Breast epithelium (tissue), 4 donors: Measurements from ENCODE around the gene TMPRSS9. TPM values are rescaled to one million over a fixed set of nuclear protein-coding genes. Genes with fewer than 3 reads are reported as not detected.
"Not testable (repeated sequence)": the region's sequence is repeated elsewhere in the genome, so short reads cannot be mapped to it uniquely, and the experiment has no call there.

Experiments used
- DNase-seq, 2 donors: peaks; one replicate each; pipeline ENCODE4 v3.0.0-alpha.2; 2019; ENCODE audit warnings: low spot score in 2 of 2
- H3K27ac ChIP-seq, 2 donors: fragments of 200-600 bp; sonication (generic) in 1 of 2; one replicate each; pipeline ENCODE4 v1.5.1; 2016 to 2019; ENCODE audit warnings: mild to moderate bottlenecking in 1 of 2
- H3K27me3 ChIP-seq, 2 donors: fragments of 200-600 bp; sonication (generic) in 1 of 2; one replicate each; pipeline versions ENCODE4 v1.5.1 to v1.6.0; 2017 to 2019; ENCODE audit warnings: control low read depth in 1 of 2, mild to moderate bottlenecking in 1 of 2
- H3K36me3 ChIP-seq: fragments of 200-600 bp; one replicate; pipeline ENCODE4 v1.5.1; 2019
- H3K4me1 ChIP-seq, 2 donors: fragments of 200-600 bp; sonication (generic); one replicate each; pipeline ENCODE4 v1.5.1; 2016 to 2019; ENCODE audit warnings: control low read depth in 1 of 2
- H3K4me3 ChIP-seq, 3 donors: fragments of 200-600 bp; sonication (generic); 1 replicate in 2 of 3; 2 replicates in 1 of 3; pipeline ENCODE4 v1.5.1; 2016 to 2019; ENCODE audit warnings: mild to moderate bottlenecking in 3 of 3, moderate library complexity in 2 of 3
- H3K9me3 ChIP-seq, 2 donors: fragments of 200-600 bp; sonication (generic) in 1 of 2; one replicate each; pipeline ENCODE4 v1.5.1; 2016 to 2019; ENCODE audit warnings: control low read depth in 1 of 2
- CTCF ChIP-seq, 3 donors: fragments of 450-650 bp; IDR thresholded peaks; one replicate each; pipeline ENCODE4 v1.5.1; 2016 to 2017; ENCODE audit warnings: antibody characterized with exemption in 3 of 3, mild to moderate bottlenecking in 3 of 3, moderate library complexity in 3 of 3
- POLR2A ChIP-seq: fragments of 450-650 bp; IDR thresholded peaks from one replicate; pipeline ENCODE4 v1.6.1; 2016; ENCODE audit warnings: antibody characterized with exemption, mild to moderate bottlenecking, moderate library complexity
- POLR2AphosphoS5 ChIP-seq, 3 donors: sonication (generic); formaldehyde crosslinking; IDR thresholded peaks; one replicate each; pipeline ENCODE4 v1.6.1; 2017; ENCODE audit warnings: antibody characterized with exemption in 3 of 3
- intact Hi-C: fragments of 100-400 bp; cut with DNase I; formaldehyde crosslinking; loops from one replicate; pipeline ENCODE4 v1.15.1; 2023; ENCODE audit warnings: low total_unique reads
- total RNA-seq, 3 donors: library from RNA; depleted of rRNA; stranded (reverse); fragments of >200 nt; gene quantifications; one replicate each; pipeline ENCODE4 v1.1.0, GENCODE V29; 2016

The TMPRSS9 gene
- total RNA-seq, 3 donors from 2014 or later: under 0.01 TPM; not detected in 2

- intact Hi-C loops: no loop called here
- TF ChIP-seq POLR2A (no peak), CTCF (IDR thresholded peaks at IDR 0.05) (no peak)
These were observed 100.2 kb downstream of the TMPRSS9 start for GRCh38 chr19:2460245-2460644.

GRCh38 chr19:2461751-2462634, 101.9 kb downstream of the TMPRSS9 start:
- Histone ChIP-seq H3K9me3 (no peaks in the 10 kb centered on the region), H3K4me3 (peak overlapping the region; percentile 53 to 79 (median 63)), H3K36me3 (no peaks in the 10 kb centered on the region), H3K27ac (peak overlapping the region in 1 of 2 donors; percentile 22), H3K4me1 (peaks cover 0 to 9% of the 10 kb centered on the region in 2 donors), H3K27me3 (no peaks in the 10 kb centered on the region)
- intact Hi-C loops: no loop called here
- no peak for DNase-seq
- TF ChIP-seq CTCF (IDR thresholded peaks at IDR 0.05) (peak in 1 of 3 donors; percentile 12), POLR2A (no peak)

More at GRCh38 chr19:2460245-2460644, 100.2 kb downstream of the TMPRSS9 start:
- no peaks in the 10 kb centered on the region for H3K36me3 ChIP-seq
- no peak overlapping the region for H3K27ac ChIP-seq
- peaks cover 0 to 16% of the 10 kb centered on the region in 2 donors for H3K4me1 ChIP-seq
- no peak overlapping the region for H3K4me3 ChIP-seq
- DNase-seq: no peak
- no peaks in the 10 kb centered on the region for H3K27me3 ChIP-seq
- H3K9me3 ChIP-seq: no peaks in the 10 kb centered on the region

- no peaks in the 10 kb centered on the region for H3K36me3 ChIP-seq
- H3K27me3 ChIP-seq: no peaks in the 10 kb centered on the region
- H3K9me3 ChIP-seq: no peaks in the 10 kb centered on the region
- intact Hi-C loops: no loop called here
- TF ChIP-seq POLR2AphosphoS5 (IDR thresholded peaks at IDR 0.05) (peak; percentile 40 to 70 (median 42)), CTCF (IDR thresholded peaks at IDR 0.05) (no peak)
- DNase-seq: peak; percentile 89 to 93
- H3K4me3 ChIP-seq: peak overlapping the region; percentile 53 to 79 (median 63)
- H3K27ac ChIP-seq: peak overlapping the region in 1 of 2 donors; percentile 22
- peaks cover 0 to 9% of the 10 kb centered on the region in 2 donors for H3K4me1 ChIP-seq
These were observed 102.8 kb downstream of the TMPRSS9 start for GRCh38 chr19:2462635-2463421.

GRCh38 chr19:2463694-2464093, 103.6 kb downstream of the TMPRSS9 start:
- DNase-seq, H3K27ac ChIP-seq, H3K9me3 ChIP-seq, intact Hi-C loops, H3K4me1 ChIP-seq, H3K4me3 ChIP-seq, H3K36me3 ChIP-seq, H3K27me3 ChIP-seq: not testable (repeated sequence)

GRCh38 chr19:2464389-2464788, 104.3 kb downstream of the TMPRSS9 start:
- no peak overlapping the region for H3K27ac ChIP-seq
- no peaks in the 10 kb centered on the region for H3K27me3 ChIP-seq
- peaks cover 0 to 9% of the 10 kb centered on the region in 2 donors for H3K4me1 ChIP-seq
- intact Hi-C loops: no loop called here
- no peaks in the 10 kb centered on the region for H3K36me3 ChIP-seq
- TF ChIP-seq POLR2AphosphoS5 (IDR thresholded peaks at IDR 0.05): no peak
- no peak for TF ChIP-seq POLR2A
- no peak for TF ChIP-seq CTCF (IDR thresholded peaks at IDR 0.05)
- DNase-seq: no peak
- H3K9me3 ChIP-seq: no peaks in the 10 kb centered on the region
- H3K4me3 ChIP-seq: no peak overlapping the region
